ENCODE results near the gene TSPAN12.

The TSPAN12 gene

DNA sequence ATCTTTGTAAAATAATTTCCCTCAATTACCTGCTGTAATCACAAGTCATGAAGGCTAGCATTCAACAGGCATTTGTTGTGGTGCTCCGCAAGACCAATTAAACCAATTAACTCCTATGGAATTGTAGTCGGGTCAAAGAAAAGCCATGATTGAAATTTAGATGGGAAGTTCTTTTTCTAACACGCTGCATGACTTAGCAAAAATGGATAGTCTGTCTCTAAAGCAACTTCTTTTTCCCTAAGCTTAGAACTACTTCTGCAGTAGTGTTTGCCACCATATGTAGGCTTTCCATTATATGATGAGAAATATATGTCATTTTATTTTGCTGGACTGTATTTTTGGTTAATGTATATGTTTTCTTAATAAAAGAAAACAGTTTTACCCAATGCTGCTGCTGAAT, 119.1 kb downstream of the TSPAN12 start:
- TF ChIP-seq POLR2AphosphoS5 (IDR thresholded peaks at IDR 0.05; ENCODE audit: low read depth, low read length) (no peak), SIN3A (IDR thresholded peaks at IDR 0.05; ENCODE audit: borderline replicate concordance, insufficient read depth, low read length) (no peak), REST (IDR thresholded peaks at IDR 0.05; ENCODE audit: insufficient read depth in 1 of 2, low read depth in 2 of 2, low read length in 2 of 2) (no peak), FOXP2 (optimal IDR thresholded peaks at IDR 0.05; ENCODE audit: borderline replicate concordance, extremely low read depth, extremely low read length, insufficient read depth) (no peak), TAF1 (IDR thresholded peaks at IDR 0.05; ENCODE audit: borderline replicate concordance, insufficient read depth, low read length) (no peak)

Data from PFSK-1 (cell line).